ENCODE results near the gene TMEM203.

Gene TMEM203

DNA sequence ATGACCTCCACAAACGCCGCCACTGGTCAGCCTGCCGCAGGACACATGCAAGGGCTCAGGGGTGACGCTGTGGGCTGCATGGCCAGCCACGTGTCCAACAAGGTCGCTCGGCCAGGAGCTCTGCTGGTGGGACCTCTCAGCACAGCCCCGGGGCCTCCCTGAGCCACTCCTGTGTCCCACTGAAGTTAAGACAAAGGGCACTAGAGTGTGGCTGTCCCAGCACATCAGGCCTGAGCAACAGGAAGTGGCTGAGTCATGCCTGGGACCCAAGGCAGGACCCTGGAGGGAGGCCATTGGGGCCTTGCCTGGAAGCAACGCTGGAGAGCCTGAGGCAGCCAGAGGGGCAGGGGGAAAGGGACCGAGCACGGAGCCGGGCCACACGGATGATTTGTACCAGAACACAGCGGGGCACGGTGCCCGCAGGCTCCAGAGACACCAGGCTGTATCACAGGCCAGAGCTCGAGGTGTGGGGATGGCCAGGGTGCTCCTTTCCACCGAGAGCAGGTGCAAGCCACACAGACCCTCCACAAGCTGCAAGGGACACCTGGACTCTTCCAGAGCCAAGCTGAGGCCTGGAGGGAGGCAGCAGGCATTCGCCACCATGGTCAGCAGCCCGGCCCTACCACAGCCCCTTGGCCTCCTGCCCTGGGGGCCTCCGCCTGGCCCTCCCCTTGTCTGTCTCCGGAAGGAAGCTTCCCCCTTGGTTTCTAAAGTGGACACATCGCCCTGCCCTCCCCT lies 27.1 kb downstream of the TMEM203 start:
- DNase-seq (ENCODE audit: low spot score), result no peak

GRCh38 chr9:137176302-137177182 lies 28.9 kb downstream of the TMEM203 start:
- DNase-seq (ENCODE audit: low spot score), result peak; percentile 68

GRCh38 chr9:137175345-137175961 lies 30.0 kb downstream of the TMEM203 start:
- DNase-seq (ENCODE audit: low spot score), result no peak

GRCh38 chr9:137174722-137175293 lies 30.6 kb downstream of the TMEM203 start:
- no peak for DNase-seq (ENCODE audit: low spot score)

- no peak for DNase-seq (ENCODE audit: low spot score)
Observed at GRCh38 chr9:137173796-137174664, 31.4 kb downstream of the TMEM203 start.

GRCh38 chr9:137172901-137173795 lies 32.3 kb downstream of the TMEM203 start:
- no peak for DNase-seq (ENCODE audit: low spot score)

GRCh38 chr9:137171149-137171900 lies 34.1 kb downstream of the TMEM203 start:
- DNase-seq (ENCODE audit: low spot score), result no peak

DNA sequence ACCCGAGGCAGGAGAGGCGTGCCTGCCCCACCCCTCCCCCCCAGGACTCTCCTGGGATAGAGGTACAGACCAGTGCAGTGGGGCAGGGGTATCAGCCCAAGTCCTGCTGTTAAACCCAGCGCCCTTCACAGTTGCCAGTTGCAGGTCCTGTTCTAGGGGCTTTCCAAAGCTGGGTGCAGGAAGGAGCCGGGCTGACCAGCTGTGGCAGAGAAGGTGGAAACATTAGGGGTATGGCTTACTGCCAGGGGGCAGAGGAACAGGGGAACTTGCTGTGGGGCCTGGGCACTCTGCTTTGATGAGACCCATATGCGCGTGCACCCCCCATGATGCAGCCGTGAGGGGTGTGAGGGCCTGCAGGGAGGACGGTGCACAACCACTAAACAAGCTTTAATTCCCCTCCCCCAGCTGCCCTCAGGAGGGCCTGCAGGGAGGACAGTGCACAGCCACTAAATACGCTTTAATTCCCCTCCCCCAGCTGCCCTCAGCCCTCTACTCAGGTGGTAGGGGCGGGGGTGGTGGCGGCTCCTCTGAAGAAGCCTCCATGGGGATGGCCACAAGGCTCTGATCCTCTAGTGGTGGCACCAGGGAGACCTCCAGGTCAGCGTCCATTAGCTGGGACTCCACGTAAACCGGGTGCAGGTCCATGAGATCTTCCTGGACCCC lies 34.8 kb downstream of the TMEM203 start:
- DNase-seq (ENCODE audit: low spot score), result no peak

DNA sequence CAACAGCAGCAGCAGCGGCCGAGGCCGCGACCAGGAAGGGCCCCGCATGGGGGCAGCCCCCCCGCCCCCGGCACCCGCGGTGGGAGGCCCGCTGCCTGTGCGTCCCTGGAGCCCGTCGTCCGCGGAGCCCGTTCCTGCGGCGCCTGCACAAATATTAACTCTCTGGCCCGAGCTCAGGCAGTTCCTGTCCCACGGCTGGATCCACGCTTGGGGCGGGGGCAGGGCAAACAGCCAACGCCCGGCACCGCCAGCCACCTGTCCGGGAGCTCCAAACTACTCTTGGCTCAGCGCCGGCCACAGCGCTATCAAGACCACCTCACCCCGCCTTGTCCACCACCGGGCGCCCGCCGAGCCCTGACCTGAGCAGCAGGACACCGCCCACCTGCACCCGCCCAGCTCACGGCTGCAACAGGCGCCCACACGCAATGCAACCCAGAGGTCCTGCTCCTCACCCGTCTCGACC lies 35.5 kb downstream of the TMEM203 start, which contains the start of gene LRRC26:
Gene LRRC26, minus strand, starts transcription at position 156 of the 463 bp plus-strand sequence. Its CDS starts 108 bp downstream, at position 48.
- DNase-seq (ENCODE audit: low spot score), result no peak

DNA sequence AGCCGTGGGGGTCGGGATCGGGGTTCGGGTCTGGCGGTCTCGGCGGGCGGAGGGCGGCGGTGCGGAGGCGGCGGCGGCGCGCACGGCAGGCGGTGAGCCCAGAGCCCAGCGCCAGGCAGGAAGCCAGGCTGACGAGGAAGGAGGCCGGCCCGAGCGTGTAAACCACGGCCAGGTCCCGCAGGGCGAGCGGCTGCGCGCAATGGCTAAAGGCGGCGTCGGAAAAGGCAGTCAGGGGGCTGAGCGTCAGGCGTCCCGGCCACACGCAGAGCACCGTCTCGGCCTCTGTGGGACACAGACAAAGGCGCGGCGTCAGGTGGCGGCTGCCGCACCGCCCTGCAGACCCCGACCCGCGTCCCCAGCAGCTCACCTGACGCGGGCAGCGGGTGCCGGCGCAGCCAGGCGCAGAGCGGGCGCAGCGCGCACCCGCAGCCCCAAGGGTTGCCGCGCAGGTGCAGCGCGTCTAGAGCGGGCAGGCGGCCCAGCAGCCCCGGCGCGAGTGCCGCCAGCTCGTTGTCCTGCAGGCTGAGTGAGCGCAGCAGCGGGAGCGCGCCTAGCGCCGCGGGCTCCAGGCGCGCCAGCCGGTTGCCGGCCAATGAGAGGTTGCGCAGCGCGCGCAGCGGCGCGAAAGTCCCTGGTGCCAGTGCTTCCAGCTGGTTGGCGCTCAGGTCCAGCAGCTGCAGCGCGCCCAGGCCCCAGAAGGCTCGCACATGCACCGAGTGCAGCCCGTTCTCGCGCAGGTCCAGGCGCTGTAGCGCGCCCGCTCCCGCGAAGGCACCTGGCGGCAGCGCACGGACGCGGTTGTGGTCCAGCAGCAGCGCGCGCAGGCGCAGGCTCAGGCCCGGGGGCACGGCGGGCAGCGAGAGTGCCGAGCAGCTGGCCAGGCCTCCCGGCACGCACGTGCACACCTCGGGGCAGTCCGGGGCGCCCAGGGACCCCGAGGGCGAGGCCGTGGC lies 36.3 kb downstream of the TMEM203 start:
- peak; percentile 73 for DNase-seq (ENCODE audit: low spot score)

DNA sequence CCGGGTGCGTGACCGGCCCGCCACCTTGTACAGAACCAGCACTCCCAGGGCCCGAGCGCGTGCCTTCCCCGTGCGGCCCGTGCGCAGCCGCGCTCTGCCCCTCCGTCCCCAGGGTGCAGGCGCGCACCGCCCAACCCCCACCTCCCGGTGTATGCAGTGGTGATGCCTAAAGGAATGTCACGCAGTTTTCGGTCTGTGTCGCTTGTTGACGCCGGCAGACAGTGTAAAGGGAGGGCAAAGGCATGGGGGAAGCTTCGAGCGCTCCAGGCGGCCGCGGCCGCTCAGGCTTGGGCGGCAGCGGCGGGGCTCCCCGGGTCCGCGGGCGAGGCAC lies 36.9 kb downstream of the TMEM203 start:
- DNase-seq (ENCODE audit: low spot score), result peak; percentile 44

DNA sequence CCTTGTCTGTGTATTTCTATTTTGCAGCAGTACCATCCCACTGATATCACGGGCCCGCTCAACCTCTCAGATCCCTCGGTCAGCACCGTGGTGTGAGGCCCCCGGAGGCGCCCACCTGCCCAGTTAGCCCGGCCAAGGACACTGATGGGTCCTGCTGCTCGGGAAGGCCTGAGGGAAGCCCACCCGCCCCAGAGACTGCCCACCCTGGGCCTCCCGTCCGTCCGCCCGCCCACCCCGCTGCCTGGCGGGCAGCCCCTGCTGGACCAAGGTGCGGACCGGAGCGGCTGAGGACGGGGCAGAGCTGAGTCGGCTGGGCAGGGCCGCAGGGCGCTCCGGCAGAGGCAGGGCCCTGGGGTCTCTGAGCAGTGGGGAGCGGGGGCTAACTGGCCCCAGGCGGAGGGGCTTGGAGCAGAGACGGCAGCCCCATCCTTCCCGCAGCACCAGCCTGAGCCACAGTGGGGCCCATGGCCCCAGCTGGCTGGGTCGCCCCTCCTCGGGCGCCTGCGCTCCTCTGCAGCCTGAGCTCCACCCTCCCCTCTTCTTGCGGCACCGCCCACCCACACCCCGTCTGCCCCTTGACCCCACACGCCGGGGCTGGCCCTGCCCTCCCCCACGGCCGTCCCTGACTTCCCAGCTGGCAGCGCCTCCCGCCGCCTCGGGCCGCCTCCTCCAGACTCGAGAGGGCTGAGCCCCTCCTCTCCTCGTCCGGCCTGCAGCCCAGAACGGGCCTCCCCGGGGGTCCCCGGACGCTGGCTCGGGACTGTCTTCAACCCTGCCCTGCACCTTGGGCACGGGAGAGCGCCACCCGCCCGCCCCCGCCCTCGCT lies 37.5 kb downstream of the TMEM203 start:
- DNase-seq (ENCODE audit: low spot score), result peak; percentile 56

- DNase-seq (ENCODE audit: low spot score), result no peak
Observed at GRCh38 chr9:137167277-137167746, 38.1 kb downstream of the TMEM203 start.

DNA sequence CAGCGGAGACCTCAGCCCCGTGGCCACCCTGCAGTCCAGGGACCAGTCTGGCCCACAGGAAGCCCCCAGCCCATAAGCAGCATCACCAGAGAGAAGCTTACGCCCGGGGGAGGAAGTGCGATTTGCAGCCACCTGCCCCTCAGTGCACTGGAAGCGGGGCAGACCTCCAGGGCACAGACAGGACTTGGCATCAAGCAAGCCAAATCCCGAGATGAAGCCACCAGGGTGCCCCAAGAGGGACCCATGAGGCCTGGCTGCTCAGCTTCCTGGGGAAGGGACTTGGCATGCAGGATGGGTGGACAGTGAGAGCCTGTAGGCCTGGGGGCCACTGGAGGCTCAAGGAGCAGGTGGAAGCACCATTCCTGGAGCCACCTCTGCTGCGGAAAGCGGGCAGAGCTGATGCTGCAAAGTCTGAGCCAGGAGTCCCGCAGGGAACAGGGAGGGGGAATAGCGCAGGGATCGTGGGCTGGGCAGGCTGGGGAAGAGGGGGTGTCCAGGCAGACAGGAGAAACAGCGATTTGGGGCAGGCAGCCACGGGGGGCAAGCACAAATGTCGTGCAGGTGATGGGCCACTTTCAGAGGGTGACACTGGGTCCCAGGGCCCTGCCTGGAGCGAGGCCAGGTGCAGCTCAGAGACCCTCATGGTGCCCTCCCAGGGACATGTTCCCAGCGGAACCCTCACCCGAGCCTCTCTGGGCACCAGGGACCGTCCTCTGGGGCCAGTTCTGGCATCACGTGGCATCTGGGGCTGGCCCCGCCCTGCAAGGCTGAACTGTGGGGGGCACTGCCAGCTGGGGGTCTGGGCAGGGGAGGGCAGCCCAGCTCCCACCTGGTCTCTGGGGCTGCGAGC lies 38.8 kb downstream of the TMEM203 start:
- no peak for DNase-seq (ENCODE audit: low spot score)

GRCh38 chr9:137165250-137165836 lies 40.1 kb downstream of the TMEM203 start:
- DNase-seq (ENCODE audit: low spot score), result no peak
